HG03139 (cell line): ENCODE data around the gene CHIA.

Source experiments
- ATAC-seq: cut with Tn5 transposase; IDR thresholded peaks from one replicate; pipeline ENCODE4 v1.9.1; 2021; ENCODE audit not compliant: unreplicated experiment

The CHIA gene

GRCh38 chr1:111361761-111362160 is 71.1 kb downstream of the CHIA start:
- no peak for ATAC-seq

DNA sequence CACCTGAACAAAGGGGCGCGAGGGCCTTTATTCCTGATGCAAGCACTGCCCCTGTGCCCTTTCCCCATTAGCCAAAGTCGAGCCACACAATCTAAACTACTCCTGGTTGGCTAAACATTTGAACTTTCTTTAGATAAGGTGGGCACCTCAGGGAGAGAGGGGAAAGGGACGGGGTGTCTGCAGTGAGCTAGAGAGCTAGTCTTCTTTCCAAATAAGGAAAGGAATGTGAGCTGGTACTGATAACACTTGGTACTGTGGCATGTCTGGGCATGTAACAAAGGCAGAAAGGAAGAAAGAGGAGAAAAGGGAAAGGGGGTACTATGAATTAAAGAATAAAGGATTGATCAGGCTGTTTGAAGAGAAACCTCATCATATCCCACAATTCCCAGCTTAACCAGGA is 74.0 kb downstream of the CHIA start:
- no peak for ATAC-seq

- ATAC-seq, result no peak
Measured at GRCh38 chr1:111366256-111366655, 75.6 kb downstream of the CHIA start.

- ATAC-seq, result no peak
Measured at GRCh38 chr1:111369177-111369576, 78.5 kb downstream of the CHIA start.

DNA sequence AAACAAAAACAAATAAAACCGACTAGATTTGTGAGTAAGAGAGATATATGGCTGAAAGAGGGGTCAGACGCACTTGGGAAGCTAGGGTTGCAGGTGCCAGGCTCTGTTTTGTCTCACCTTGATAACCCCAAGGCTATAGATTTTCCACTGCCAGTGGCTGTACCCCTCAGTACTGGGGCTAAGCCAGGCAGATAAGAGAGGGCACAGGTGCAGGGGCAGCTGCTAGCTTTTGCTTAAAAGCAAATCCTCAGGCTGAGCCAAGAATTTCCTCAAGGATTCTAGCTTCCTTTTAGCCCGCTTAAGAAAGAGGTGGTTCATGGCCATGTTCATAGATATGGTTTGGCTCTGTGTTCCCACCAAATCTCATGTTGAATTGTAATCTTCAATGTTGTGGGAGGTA is 79.0 kb downstream of the CHIA start:
- no peak for ATAC-seq
